ENCODE data around the gene REPS1.
"Not testable (repeated sequence)": the region's sequence is repeated elsewhere in the genome, so short reads cannot be mapped to it uniquely, and the experiment has no call there.

The REPS1 gene

DNA sequence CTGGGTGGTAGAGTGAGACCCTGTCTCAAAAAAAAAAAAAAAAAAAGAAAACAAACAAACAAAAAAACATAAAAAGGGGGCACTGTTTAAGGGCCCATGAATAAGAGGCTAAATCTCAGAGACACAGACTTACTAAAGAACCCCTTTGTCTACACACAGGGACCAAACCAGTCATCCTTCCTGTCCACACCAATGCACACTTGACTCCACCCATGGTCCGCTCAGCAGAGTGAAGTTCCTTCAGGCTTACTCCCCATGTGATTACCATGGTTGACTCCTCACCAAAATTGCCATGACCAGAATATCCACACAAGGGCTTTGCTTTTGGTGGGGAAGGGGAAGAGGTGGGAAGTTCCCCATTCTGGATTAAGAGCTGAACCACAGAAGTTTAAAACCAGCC, 19.4 kb upstream of the REPS1 start:
- DNase-seq (ENCODE audit: low read depth in 1 of 2, low spot score in 1 of 2), result no peak

GRCh38 chr6:139006477-139006876, 18.4 kb upstream of the REPS1 start:
- DNase-seq (ENCODE audit: low read depth in 1 of 2, low spot score in 1 of 2), result no peak

DNA sequence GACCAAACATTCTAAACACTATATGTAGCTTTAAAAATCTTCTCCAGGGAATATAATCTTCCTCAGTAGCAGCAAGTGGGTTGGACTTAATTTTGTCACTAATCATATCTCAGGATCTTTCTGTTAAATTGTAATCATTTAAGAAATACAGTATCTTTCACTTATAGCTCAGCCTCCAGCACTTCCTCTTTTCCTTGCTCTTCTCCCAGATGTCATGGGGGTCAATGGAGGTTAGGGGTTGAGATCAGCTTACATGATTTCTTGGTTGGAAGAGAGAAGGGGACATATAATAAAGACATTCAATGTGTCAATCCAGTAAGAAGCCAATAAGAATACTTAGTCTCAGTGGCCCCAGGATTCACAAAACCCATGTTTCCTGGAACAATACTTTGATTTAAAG, 15.7 kb upstream of the REPS1 start:
- DNase-seq (ENCODE audit: low read depth in 1 of 2, low spot score in 1 of 2), result no peak

DNA sequence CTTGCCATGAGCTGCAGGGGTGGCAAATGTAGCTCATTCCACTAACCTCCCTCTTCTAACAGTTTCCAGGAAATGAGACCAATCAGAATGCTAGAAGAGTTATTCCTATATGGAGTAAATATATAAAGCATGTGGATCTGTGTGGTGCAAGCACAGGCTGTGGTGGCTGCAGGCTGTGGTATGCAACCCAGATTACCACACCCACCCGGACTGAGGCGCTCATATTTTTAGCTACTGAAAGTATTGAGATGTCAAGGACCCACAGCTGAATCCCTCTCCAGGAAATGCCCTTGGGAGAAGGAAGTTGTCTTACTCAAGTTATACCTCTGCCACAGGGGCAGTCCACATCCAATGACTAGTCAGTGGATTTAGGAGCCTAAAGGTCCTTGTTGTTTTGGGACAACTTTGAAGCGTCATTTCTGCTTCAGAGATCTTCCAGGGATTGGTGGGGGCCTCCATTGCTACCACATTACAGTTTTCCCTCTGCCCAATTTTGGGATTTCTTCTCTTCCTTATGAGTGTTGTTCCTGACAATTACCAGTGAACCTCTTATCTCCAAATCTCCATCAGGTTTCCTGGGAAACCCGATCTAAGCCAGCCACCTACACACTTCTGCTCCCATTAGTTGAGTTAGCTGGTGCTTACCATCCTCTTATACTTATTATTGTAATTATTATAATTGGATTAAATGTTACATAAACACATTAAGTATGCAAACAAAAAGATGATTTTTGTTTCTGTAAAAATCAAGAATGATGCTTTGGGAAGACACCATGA, 12.1 kb upstream of the REPS1 start:
- DNase-seq (ENCODE audit: low read depth in 1 of 2, low spot score in 1 of 2), result no peak

- no peak for DNase-seq (ENCODE audit: low read depth in 1 of 2, low spot score in 1 of 2)
Observed at GRCh38 chr6:138997136-138997535, 9.1 kb upstream of the REPS1 start.

DNA sequence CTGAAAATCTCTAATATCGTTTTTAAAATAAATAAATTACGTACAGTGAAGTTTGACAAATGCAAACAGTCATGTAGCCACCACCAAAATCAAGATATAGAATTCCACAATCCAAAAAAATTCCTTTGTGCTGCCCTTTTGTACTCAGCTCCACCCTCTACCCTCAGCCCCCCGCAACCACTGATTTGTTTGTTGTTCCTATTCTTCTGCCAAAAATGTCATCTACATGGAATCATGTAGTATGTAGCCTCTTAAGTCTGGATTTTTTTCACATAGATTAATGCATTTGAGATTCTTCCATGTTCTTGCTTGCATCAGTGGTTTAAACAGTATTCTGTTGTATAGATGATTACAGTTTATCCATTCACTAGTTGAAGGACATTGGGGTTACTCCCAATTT, 8.5 kb upstream of the REPS1 start:
- no peak for DNase-seq (ENCODE audit: low read depth in 1 of 2, low spot score in 1 of 2)

- DNase-seq (ENCODE audit: low read depth in 1 of 2, low spot score in 1 of 2), result not testable (repeated sequence)
Observed at GRCh38 chr6:138993410-138993809, 5.4 kb upstream of the REPS1 start.

DNA sequence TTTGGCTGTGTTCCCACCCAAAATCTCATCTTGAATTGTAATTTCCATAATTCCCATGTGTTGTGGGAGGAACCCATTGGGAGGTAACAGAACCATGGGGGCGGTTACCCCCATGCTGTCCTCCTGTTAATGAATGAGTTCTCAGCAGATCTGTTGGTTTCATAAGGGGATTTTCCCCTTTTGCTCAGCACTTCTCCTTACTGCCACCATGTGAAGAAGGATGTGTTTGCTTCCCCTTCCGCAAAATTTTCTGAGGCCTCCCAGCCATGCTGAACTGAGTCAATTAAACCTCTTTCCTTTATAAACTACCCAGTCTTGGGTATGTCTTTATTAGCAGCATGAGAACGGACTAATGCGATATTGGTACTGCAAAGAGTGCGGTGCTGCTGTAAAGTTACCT, 4.9 kb upstream of the REPS1 start:
- DNase-seq (ENCODE audit: low read depth in 1 of 2, low spot score in 1 of 2), result not testable (repeated sequence)

DNA sequence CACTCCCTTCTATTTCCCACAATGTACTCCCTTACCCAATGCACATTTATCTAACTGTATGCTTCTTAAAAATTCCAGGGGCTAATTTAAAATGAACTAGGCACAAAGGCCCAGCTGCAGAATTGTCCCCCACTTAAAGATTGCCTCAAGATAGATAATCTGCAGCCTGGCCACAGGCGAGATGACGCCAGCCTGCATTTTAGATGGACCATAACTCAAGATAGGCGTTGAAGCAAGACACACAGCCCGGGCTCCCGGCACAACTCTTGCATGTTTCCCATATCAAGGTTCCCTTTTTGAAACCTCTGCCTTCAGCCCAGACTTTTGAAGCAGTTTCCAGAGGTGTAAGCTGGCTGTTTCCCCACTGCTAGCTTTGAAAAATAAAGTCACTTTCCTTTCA, 3.2 kb upstream of the REPS1 start:
- DNase-seq (ENCODE audit: low read depth in 1 of 2, low spot score in 1 of 2), result no peak

GRCh38 chr6:138989098-138989983, 1.3 kb upstream of the REPS1 start:
- no peak for DNase-seq (ENCODE audit: low read depth in 1 of 2, low spot score in 1 of 2)

- no peak for DNase-seq (ENCODE audit: low read depth in 1 of 2, low spot score in 1 of 2)
Observed at GRCh38 chr6:138988469-138988834, 399 bp upstream of the REPS1 start.

DNA sequence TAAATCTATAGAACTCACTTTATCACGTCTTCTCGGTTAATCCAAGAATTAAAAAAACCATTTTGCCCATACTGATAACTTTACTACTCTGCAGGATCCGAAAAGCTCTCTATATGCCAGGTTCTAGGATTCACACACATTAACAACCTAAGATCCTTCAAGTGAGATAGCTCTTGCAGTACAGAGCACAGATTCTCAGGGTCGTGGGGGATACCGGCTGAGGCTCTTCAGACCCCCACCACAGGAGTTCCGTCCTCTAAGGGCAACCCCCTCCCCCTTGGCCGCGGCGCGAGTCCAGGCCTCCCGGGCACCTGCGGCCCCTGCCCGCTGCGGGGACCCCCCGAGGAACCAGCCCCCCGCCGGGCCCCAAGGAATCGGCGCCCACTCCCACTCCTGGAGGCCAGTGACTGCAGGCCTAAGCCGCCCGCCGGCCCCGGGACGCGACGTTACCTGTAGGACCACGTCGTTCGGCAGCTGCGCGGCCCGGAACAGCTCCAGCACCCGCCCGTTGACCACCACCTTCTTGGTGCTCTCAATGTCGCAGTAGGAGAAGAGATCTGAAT, 892 bp downstream of the REPS1 start:
- no peak for DNase-seq (ENCODE audit: low read depth in 1 of 2, low spot score in 1 of 2)

GRCh38 chr6:138986578-138986977, 1.5 kb downstream of the REPS1 start:
- no peak for DNase-seq (ENCODE audit: low read depth in 1 of 2, low spot score in 1 of 2)

DNA sequence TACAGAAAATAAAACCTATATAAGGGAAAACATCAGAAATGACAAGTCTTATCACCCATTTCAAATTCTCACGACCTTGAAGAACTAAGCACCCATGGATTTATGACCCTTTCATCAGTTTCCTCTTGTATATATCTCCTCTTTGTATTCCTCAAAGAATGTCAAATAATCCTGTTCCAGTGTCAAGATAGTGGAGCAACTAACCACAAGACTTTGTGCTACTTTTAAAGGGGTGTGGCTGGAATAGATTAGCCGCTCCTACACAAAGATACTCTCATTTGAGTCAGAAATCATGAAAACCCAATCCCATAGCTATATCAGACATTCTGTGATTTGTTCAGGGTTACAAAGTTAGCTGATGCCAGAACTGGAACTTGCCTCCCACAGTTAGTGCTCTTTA, 6.6 kb downstream of the REPS1 start:
- DNase-seq (ENCODE audit: low read depth in 1 of 2, low spot score in 1 of 2), result no peak

DNA sequence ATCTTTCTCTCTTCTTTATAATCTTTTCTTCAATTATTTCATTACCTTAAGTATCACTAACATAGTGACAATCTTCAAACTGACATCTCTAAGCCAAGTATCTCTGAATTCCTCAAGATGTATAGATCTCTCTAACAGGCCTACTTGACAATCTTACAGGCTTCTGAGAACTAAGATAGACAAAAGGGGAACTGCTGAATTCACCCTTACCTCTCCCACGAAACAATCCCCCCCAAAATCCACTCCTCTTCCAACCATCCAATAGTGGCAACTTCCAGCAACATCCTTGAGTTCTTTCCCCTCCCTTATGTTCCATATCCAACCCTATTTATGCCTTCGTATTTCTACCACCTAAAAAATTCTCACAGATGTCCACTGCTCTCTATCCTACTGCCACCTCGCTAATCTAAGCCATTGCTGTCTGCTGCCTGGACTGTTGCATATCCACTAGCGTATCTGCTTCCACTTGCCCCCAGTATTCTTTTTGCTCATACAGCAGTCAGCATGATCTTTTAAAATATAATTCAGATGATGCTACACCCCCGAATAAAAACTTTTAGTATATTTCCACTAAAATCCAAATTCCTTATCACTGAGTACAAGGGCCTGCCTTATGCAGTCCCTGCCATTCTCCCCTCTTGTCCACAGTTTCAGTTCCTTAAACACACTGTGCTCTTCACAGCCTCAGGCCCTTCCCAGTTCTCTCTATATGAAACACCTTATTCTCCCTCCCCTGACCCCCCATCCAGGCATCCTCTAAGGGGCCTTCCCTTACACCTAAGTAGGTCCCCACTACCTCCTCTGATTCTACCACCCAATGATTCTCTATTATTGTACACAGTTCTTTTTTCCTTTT, 8.0 kb downstream of the REPS1 start:
- DNase-seq (ENCODE audit: low read depth in 1 of 2, low spot score in 1 of 2), result no peak

DNA sequence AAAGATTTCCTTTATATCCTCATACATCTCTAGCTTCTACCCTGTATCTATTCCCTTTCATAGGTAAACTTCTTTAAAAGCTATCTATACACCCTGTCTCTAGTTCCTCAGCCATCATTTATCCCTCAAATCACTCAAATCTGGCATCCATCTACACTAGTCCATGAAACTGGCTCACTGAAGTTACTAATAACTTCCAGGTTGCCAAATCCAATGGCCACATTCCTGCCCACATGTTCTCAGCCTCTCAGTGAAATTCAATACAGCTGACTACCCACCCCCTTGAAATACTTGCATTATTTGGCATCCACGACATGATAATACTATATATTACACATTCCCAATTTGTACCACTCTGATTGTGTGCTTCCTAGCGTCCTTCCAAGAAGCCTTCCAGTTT, 8.7 kb downstream of the REPS1 start:
- DNase-seq (ENCODE audit: low read depth in 1 of 2, low spot score in 1 of 2), result no peak

DNA sequence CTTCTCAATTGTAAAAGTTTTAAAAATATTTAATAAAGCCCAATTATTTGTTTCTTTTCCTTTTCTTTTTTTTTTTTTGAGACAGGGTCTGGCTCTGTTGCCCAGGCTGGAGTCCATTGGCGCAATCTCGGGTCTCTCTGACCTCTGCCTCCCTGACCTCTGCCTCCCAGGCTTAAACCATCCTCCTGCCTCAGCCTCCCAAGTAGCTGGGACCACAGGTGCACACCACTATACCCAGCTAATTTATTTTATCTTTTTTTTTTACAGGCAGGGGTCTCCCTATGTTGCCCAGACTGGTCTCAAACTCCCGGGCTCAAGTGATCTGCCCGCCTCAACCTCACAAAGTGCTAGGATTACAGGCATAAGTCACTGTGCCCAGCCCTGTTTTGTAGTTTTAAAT, 9.8 kb downstream of the REPS1 start:
- no peak for DNase-seq (ENCODE audit: low read depth in 1 of 2, low spot score in 1 of 2)

GRCh38 chr6:138977646-138978167, 10.3 kb downstream of the REPS1 start:
- no peak for DNase-seq (ENCODE audit: low read depth in 1 of 2, low spot score in 1 of 2)

DNA sequence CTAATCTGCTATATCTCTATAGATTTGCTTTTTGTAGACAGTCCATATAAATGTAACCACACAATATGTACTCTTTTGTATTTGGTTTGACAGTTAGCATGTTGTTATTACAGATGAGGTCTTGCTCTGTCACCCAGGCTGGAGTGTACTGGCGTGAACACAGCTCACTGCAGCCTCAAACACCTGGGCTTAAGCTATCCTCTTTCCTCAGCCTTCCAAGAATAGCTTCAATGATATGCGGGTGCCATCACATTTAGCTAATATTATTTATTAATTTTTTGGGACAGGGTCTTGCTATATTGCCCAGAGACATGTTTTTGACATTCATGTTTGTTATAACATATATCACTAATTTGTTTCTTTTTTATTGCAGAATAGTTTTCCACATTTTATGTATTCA, 10.8 kb downstream of the REPS1 start:
- DNase-seq (ENCODE audit: low read depth in 1 of 2, low spot score in 1 of 2), result no peak

GRCh38 chr6:138975815-138976214, 12.2 kb downstream of the REPS1 start:
- DNase-seq (ENCODE audit: low read depth in 1 of 2, low spot score in 1 of 2), result no peak
